GM12801 (cell line): ENCODE results near the gene TRIM40.

Experiments
- CTCF ChIP-seq: IDR thresholded peaks from one replicate; pipeline ENCODE4 v1.5.1; 2011; ENCODE audit warnings: control low read depth; ENCODE audit not compliant: insufficient read length; ENCODE audit errors: extremely low read depth

Gene TRIM40

GRCh38 chr6:30097902-30098768 is 37.8 kb upstream of the TRIM40 start:
- TF ChIP-seq CTCF = no peak

- no peak for TF ChIP-seq CTCF
Measured at GRCh38 chr6:30100154-30100553, 35.8 kb upstream of the TRIM40 start.

GRCh38 chr6:30100585-30101443 is 35.1 kb upstream of the TRIM40 start:
- no peak for TF ChIP-seq CTCF

GRCh38 chr6:30101444-30102413 is 34.2 kb upstream of the TRIM40 start:
- TF ChIP-seq CTCF = no peak

- TF ChIP-seq CTCF = no peak
Measured at GRCh38 chr6:30102414-30102969, 33.4 kb upstream of the TRIM40 start.

- TF ChIP-seq CTCF = peak; percentile 20
Measured at GRCh38 chr6:30102970-30103871, 32.7 kb upstream of the TRIM40 start.
